Fibroblast of lung (primary cell): Measurements from ENCODE around the gene VPS13D. TPM values are rescaled to one million over a fixed set of nuclear protein-coding genes. Genes with fewer than 3 reads are reported as not detected.

Experiments
- DNase-seq, 2 donors: peaks; one replicate each; pipeline versions ENCODE4 v3.0.0 to v3.0.0-alpha.2; 2010; ENCODE audit warnings: low read depth in 2 of 2
- H2AFZ ChIP-seq: 2 replicates; pipeline ENCODE4 v1.5.1; 2012; ENCODE audit warnings: low read length, control low read depth, inconsistent platforms
- H3K27ac ChIP-seq: 2 replicates; pipeline ENCODE4 v1.5.1; 2011; ENCODE audit warnings: low read length, control low read depth; ENCODE audit not compliant: insufficient read depth
- H3K27me3 ChIP-seq: 2 replicates; pipeline ENCODE4 v1.5.1; 2011; ENCODE audit warnings: mild to moderate bottlenecking, low read length; ENCODE audit not compliant: control insufficient read depth, insufficient read depth
- H3K36me3 ChIP-seq: 2 replicates; pipeline ENCODE4 v1.5.1; 2011; ENCODE audit warnings: low read length; ENCODE audit not compliant: control insufficient read depth, insufficient read depth
- H3K4me1 ChIP-seq: 2 replicates; pipeline ENCODE4 v1.5.1; 2011; ENCODE audit warnings: low read length; ENCODE audit not compliant: control insufficient read depth, insufficient read depth; ENCODE audit errors: extremely low read depth
- H3K4me2 ChIP-seq: 2 replicates; pipeline ENCODE4 v1.5.1; 2011; ENCODE audit warnings: low read length, control low read depth; ENCODE audit not compliant: insufficient read depth; ENCODE audit errors: extremely low read depth
- H3K4me3 ChIP-seq, 4 experiments: fragments of 200-600 bp in 1 of 4; sonication (generic) in 1 of 4; replicated peaks in 1 of 4; 2 replicates each; pipeline ENCODE4 v1.5.1; 2011 to 2016; ENCODE audit warnings: low read length in 4 of 4, low read depth in 3 of 4, mild to moderate bottlenecking in 3 of 4, control low read depth in 2 of 4, inconsistent platforms in 1 of 4, mixed read lengths in 1 of 4; ENCODE audit not compliant: insufficient read depth in 1 of 4; ENCODE audit errors: control extremely low read depth in 1 of 4
- H3K79me2 ChIP-seq: 2 replicates; pipeline ENCODE4 v1.5.1; 2012; ENCODE audit warnings: mild to moderate bottlenecking, low read length, inconsistent platforms; ENCODE audit not compliant: control insufficient read depth, insufficient read depth
- H3K9ac ChIP-seq: 2 replicates; pipeline ENCODE4 v1.5.1; 2011; ENCODE audit warnings: mild to moderate bottlenecking, low read length, control low read depth; ENCODE audit not compliant: insufficient read depth
- H3K9me3 ChIP-seq: 2 replicates; pipeline ENCODE4 v1.5.1; 2012; ENCODE audit warnings: low read depth, low read length; ENCODE audit not compliant: control insufficient read depth, insufficient read depth
- H4K20me1 ChIP-seq: 2 replicates; pipeline ENCODE4 v1.5.1; 2011; ENCODE audit warnings: low read length; ENCODE audit not compliant: control insufficient read depth, insufficient read depth; ENCODE audit errors: extremely low read depth
- EZH2 ChIP-seq: IDR thresholded peaks from 2 replicates; pipeline ENCODE4 v1.5.1; 2012; ENCODE audit warnings: low read length, control low read depth, mild to moderate bottlenecking; ENCODE audit errors: missing control alignments
- polyA plus RNA-seq, 2 donors: library from polyadenylated mRNA; depleted of rRNA in 1 of 2; stranded (reverse) in 1 of 2; unstranded in 1 of 2; fragments of >200 nt; gene quantifications; 2 replicates each; pipeline ENCODE4 v1.2.1, GENCODE V29; 2011 to 2012; ENCODE audit warnings: missing spikeins in 1 of 2
- total RNA-seq: library from RNA; depleted of rRNA; stranded (reverse); fragments of >200 nt; gene quantifications from 2 replicates; pipeline ENCODE4 v1.2.1, GENCODE V29; 2014
- TF ChIP-seq, protein P1 (sequence below), 2 donors: IDR thresholded peaks in 1 of 2; conservative IDR thresholded peaks in 1 of 2; 1 replicate in 1 of 2; 2 replicates in 1 of 2; pipeline ENCODE4 v1.5.1; 2011 to 2012; ENCODE audit warnings: low read length in 2 of 2, control low read depth in 1 of 2, inconsistent platforms in 1 of 2, low read depth in 1 of 2, mild to moderate bottlenecking in 1 of 2

The VPS13D gene
- total and polyA plus RNA-seq, 2 donors (not counting 1 experiment from before 2014, with no cell fraction given): 14.6 to 40.0 TPM

DNA sequence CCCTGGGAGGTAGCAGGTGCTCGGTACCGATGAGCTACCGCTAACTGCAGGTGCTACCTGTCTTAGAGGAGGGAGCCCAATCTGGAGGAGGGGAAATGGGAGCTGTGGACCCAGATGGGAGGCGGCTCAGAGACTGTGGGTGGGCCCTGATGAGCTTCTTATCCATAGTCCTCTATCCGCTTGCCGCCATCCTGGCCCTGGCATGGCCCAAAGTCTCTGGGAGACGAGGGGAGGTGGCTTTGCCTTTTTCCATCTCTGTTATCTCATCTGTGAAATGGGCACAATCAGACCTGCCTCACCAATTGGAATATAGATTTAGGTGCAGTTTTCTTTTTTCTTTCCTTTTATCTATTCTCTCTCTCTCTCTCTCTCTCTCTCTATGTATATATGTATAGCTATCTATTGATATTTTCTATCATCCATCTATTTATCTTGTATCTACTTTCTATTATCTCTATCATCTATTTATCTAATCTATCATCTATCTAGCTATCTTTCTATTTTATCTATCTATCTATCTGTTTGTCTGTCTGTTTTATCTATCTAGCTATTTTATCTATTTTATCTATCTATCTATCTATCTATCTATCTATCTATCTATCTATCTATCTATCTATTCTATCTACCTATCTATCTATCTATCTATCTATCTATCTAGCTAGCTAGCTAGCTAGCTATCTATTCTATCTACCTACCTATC, 46.6 kb upstream of the VPS13D start:
- Histone ChIP-seq H3K4me3 (no peak overlapping the region), H3K9ac (no peak overlapping the region), H3K79me2 (peaks cover 28% of the 10 kb centered on the region), H3K9me3 (no peaks in the 10 kb centered on the region), H3K36me3 (peaks cover 1% of the 10 kb centered on the region), H4K20me1 (no peaks in the 10 kb centered on the region), H3K4me2 (no peak overlapping the region), H3K27ac (no peak overlapping the region), H2AFZ (no peak overlapping the region), H3K27me3 (no peaks in the 10 kb centered on the region), H3K4me1 (peaks cover 36% of the 10 kb centered on the region)
- no peak for DNase-seq
- TF ChIP-seq, protein P1, sequence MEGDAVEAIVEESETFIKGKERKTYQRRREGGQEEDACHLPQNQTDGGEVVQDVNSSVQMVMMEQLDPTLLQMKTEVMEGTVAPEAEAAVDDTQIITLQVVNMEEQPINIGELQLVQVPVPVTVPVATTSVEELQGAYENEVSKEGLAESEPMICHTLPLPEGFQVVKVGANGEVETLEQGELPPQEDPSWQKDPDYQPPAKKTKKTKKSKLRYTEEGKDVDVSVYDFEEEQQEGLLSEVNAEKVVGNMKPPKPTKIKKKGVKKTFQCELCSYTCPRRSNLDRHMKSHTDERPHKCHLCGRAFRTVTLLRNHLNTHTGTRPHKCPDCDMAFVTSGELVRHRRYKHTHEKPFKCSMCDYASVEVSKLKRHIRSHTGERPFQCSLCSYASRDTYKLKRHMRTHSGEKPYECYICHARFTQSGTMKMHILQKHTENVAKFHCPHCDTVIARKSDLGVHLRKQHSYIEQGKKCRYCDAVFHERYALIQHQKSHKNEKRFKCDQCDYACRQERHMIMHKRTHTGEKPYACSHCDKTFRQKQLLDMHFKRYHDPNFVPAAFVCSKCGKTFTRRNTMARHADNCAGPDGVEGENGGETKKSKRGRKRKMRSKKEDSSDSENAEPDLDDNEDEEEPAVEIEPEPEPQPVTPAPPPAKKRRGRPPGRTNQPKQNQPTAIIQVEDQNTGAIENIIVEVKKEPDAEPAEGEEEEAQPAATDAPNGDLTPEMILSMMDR (conservative IDR thresholded peaks at IDR 0.05 in 1 of 2, IDR thresholded peaks at IDR 0.05 in 1 of 2; ENCODE audit: low read depth in 1 of 2, low read length in 2 of 2): no peak

DNA sequence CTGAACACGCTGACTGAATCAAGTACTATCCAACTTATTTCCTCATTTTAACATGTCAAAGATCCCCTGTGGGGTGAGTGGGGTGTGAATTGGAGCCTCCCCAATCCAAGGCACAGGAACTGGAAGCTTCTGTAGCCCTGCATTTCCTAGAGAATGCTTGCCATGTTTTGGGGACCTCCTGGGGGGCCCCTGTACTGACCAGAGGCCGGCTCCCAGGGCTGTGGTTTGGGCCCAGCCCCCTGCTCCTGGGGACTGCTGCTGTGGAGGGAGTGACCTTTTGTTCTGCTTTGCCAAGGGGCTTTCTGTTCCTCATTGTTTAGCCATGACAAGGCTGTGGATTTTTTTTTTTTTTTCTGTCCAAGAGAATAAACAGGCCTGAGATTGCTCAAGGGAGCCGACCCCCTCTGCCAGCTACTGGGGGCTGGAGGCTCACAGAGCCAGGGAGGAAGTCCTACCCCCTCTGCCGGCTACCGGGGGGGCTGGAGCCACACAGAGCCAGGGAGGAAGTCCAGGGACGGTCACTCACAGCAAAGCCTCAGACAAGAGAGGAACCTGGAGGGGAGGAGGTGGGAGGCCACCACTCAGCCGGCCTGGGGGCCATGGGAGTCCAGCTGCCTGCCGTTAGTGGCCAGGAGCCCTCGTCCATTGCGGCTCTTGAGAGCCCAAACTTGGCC, 45.7 kb upstream of the VPS13D start:
- Histone ChIP-seq H3K79me2 (peaks cover 26% of the 10 kb centered on the region), H3K9ac (peak overlapping the region; percentile 54), H3K36me3 (peaks cover 1% of the 10 kb centered on the region), H3K4me2 (peak overlapping the region; percentile 56), H2AFZ (no peak overlapping the region), H3K27me3 (no peaks in the 10 kb centered on the region), H3K27ac (peak overlapping the region; percentile 64), H3K4me3 (peak overlapping the region in 1 of 4 experiments; percentile 17), H4K20me1 (no peaks in the 10 kb centered on the region), H3K4me1 (peaks cover 29% of the 10 kb centered on the region), H3K9me3 (no peaks in the 10 kb centered on the region)
- DNase-seq: peak; percentile 65 to 90
- TF ChIP-seq, protein P1 (conservative IDR thresholded peaks at IDR 0.05 in 1 of 2, IDR thresholded peaks at IDR 0.05 in 1 of 2; ENCODE audit: low read depth in 1 of 2, low read length in 2 of 2): peak; percentile 30 to 32
- TF ChIP-seq EZH2: no peak

DNA sequence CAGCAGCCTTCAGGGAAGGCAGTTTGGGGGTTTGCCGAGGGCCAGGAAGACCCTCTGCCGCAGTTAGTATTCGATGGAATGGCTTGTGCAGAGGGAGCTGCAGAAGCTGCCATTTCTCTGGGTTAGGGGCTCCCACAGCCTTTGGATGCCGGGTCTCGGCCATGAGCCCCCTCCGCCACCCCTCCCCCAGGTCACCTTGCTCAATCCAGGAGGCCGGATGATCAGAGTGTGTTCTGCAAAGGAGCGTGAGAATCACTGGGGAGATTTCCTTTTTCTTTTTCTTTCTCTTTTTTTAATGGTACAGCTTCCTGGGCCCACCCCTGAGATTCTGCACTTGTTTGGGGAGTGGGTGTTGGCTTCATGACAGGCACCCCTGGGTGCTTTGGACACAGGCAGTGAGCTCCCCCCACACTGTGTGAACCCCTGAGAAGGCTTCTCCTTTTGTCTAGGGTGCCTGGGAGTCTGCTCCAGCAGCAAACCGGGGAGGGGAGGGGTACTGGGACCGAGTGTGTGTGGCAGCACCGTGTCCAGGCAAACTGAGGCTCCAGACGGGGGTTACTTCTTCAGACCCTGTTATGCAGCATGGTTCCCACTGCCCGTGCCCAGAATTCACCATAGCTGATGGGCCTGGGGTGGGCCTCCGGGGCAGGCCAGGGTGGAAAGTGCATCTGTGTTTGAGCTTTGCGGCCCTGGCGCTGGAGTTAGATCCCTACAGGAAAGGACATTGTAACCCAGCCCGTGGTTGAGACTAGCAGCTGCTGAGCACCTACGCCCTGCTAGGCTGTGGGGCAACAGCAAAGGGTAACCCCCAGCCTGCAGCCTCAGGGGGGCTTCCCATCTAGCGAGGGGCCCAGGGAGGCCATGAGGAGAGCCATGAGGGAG, 44.6 kb upstream of the VPS13D start:
- Histone ChIP-seq H3K27me3 (no peaks in the 10 kb centered on the region), H3K4me2 (no peak overlapping the region), H3K4me1 (peaks cover 26% of the 10 kb centered on the region), H3K79me2 (peaks cover 28% of the 10 kb centered on the region), H3K27ac (peak overlapping the region; percentile 64), H2AFZ (no peak overlapping the region), H4K20me1 (no peaks in the 10 kb centered on the region), H3K36me3 (peaks cover 2% of the 10 kb centered on the region), H3K9ac (peak overlapping the region; percentile 54), H3K9me3 (no peaks in the 10 kb centered on the region), H3K4me3 (no peak overlapping the region)
- TF ChIP-seq EZH2: no peak
- TF ChIP-seq, protein P1 (conservative IDR thresholded peaks at IDR 0.05 in 1 of 2, IDR thresholded peaks at IDR 0.05 in 1 of 2; ENCODE audit: low read depth in 1 of 2, low read length in 2 of 2): no peak
- DNase-seq: no peak
